ENCODE results near the gene FAM221B. TPM values are rescaled to one million over a fixed set of nuclear protein-coding genes. Genes with fewer than 3 reads are reported as not detected.

The FAM221B gene
- total and polyA plus RNA-seq, 7 donors = 0.03 TPM; not detected in 6

- 93 to 94% methylated on average over 13 of the region's 13 CpGs for WGBS, 2 donors
- H3K9me3 ChIP-seq = no peaks in the 10 kb centered on the region
- peaks cover 0 to 63% (median 17%) of the 10 kb centered on the region in 4 donors for H3K36me3 ChIP-seq
- no peak overlapping the region for H3K4me3 ChIP-seq
- no peaks in the 10 kb centered on the region for H3K4me1 ChIP-seq
- TF ChIP-seq CTCF (IDR thresholded peaks at IDR 0.05) = no peak
- TF ChIP-seq POLR2AphosphoS5 (IDR thresholded peaks at IDR 0.05) = no peak
- no peak for TF ChIP-seq POLR2A (IDR thresholded peaks at IDR 0.05)
- TF ChIP-seq EP300 (IDR thresholded peaks at IDR 0.05) = no peak
- DNase-seq = no peak
- H3K27ac ChIP-seq = no peak overlapping the region
- no peaks in the 10 kb centered on the region for H3K27me3 ChIP-seq
- intact Hi-C loops (cut with DNase I) = no loop called here
Measured at GRCh38 chr9:35801328-35802128, 27.0 kb downstream of the FAM221B start.

GRCh38 chr9:35800530-35800929 is 28.0 kb downstream of the FAM221B start:
- no peak for TF ChIP-seq EP300 (IDR thresholded peaks at IDR 0.05)

GRCh38 chr9:35798658-35799374 is 29.7 kb downstream of the FAM221B start:
- Histone ChIP-seq H3K36me3 (peaks cover 0 to 45% (median 12%) of the 10 kb centered on the region in 4 donors), H3K27ac (no peak overlapping the region), H3K9me3 (no peaks in the 10 kb centered on the region), H3K27me3 (no peaks in the 10 kb centered on the region), H3K4me1 (peaks cover 0 to 21% (median 13%) of the 10 kb centered on the region in 4 donors), H3K4me3 (no peak overlapping the region)
- no peak for TF ChIP-seq EP300 (IDR thresholded peaks at IDR 0.05)
- TF ChIP-seq POLR2AphosphoS5 (IDR thresholded peaks at IDR 0.05) = no peak
- TF ChIP-seq POLR2A (IDR thresholded peaks at IDR 0.05) = no peak
- TF ChIP-seq CTCF (IDR thresholded peaks at IDR 0.05) = no peak
- 91 to 92% methylated on average over 4 of the region's 4 CpGs for WGBS, 2 donors
- DNase-seq = no peak
- intact Hi-C loops (cut with DNase I) = no loop called here

More at GRCh38 chr9:35800530-35800929, 28.0 kb downstream of the FAM221B start:
- Histone ChIP-seq H3K9me3 (no peaks in the 10 kb centered on the region), H3K27me3 (no peaks in the 10 kb centered on the region), H3K36me3 (peaks cover 0 to 53% (median 12%) of the 10 kb centered on the region in 4 donors), H3K4me1 (peaks cover 0 to 4% (median 0%) of the 10 kb centered on the region in 4 donors), H3K27ac (no peak overlapping the region), H3K4me3 (no peak overlapping the region)
- intact Hi-C loops (cut with DNase I) = no loop called here
- DNase-seq = no peak
- 84 to 91% methylated on average over 7 of the region's 7 CpGs for WGBS, 2 donors

GRCh38 chr9:35797311-35798109 is 31.0 kb downstream of the FAM221B start:
- DNase-seq = no peak
- H3K27ac ChIP-seq = no peak overlapping the region
- no peak overlapping the region for H3K4me3 ChIP-seq
- intact Hi-C loops (cut with DNase I) = no loop called here
- TF ChIP-seq CTCF (IDR thresholded peaks at IDR 0.05) (no peak), EP300 (IDR thresholded peaks at IDR 0.05) (no peak)
- H3K9me3 ChIP-seq = no peaks in the 10 kb centered on the region
- WGBS, 2 donors = 93% methylated on average over 6 of the region's 6 CpGs
- H3K36me3 ChIP-seq = peaks cover 0 to 35% (median 10%) of the 10 kb centered on the region in 4 donors
- H3K4me1 ChIP-seq = peaks cover 0 to 34% (median 26%) of the 10 kb centered on the region in 4 donors
- no peaks in the 10 kb centered on the region for H3K27me3 ChIP-seq

GRCh38 chr9:35795695-35796094 is 32.8 kb downstream of the FAM221B start:
- TF ChIP-seq POLR2AphosphoS5 (IDR thresholded peaks at IDR 0.05) = no peak
- TF ChIP-seq CTCF (IDR thresholded peaks at IDR 0.05) = no peak
- no peak for TF ChIP-seq POLR2A (IDR thresholded peaks at IDR 0.05)
- no peak for TF ChIP-seq EP300 (IDR thresholded peaks at IDR 0.05)
- peaks cover 0 to 17% (median 0%) of the 10 kb centered on the region in 4 donors for H3K36me3 ChIP-seq
- no peak overlapping the region for H3K4me3 ChIP-seq
- no peaks in the 10 kb centered on the region for H3K9me3 ChIP-seq
- DNase-seq = no peak
- no peak overlapping the region for H3K27ac ChIP-seq
- peaks cover 0 to 46% (median 39%) of the 10 kb centered on the region in 4 donors for H3K4me1 ChIP-seq
- H3K27me3 ChIP-seq = no peaks in the 10 kb centered on the region
- intact Hi-C loops (cut with DNase I) = no loop called here

Data from sigmoid colon (tissue), 7 donors.